HG02571 (cell line): ENCODE measurements around the gene CMTM4.
"Not testable (repeated sequence)": the region's sequence is repeated elsewhere in the genome, so short reads cannot be mapped to it uniquely, and the experiment has no call there.

Source experiments
- ATAC-seq: cut with Tn5 transposase; IDR thresholded peaks from one replicate; pipeline ENCODE4 v1.9.1; 2021; ENCODE audit warnings: mild to moderate bottlenecking, moderate library complexity; ENCODE audit not compliant: unreplicated experiment

CMTM4 gene

GRCh38 chr16:66705790-66706505, 9.4 kb upstream of the CMTM4 start:
- ATAC-seq, result no peak

GRCh38 chr16:66703406-66704215, 7.1 kb upstream of the CMTM4 start:
- ATAC-seq, result no peak

- ATAC-seq, result no peak
Measured at GRCh38 chr16:66701516-66701915, 5.0 kb upstream of the CMTM4 start.

GRCh38 chr16:66701026-66701425, 4.5 kb upstream of the CMTM4 start:
- ATAC-seq, result no peak

- no peak for ATAC-seq
Measured at GRCh38 chr16:66699898-66700297, 3.4 kb upstream of the CMTM4 start.

GRCh38 chr16:66698046-66698445, 1.5 kb upstream of the CMTM4 start:
- no peak for ATAC-seq

- ATAC-seq, result peak; percentile 39
Measured at GRCh38 chr16:66695935-66696668, 441 bp downstream of the CMTM4 start.

GRCh38 chr16:66695471-66695934, 1.0 kb downstream of the CMTM4 start:
- ATAC-seq, result no peak

- ATAC-seq, result no peak
Measured at GRCh38 chr16:66693149-66693548, 3.4 kb downstream of the CMTM4 start.

GRCh38 chr16:66692341-66692740, 4.2 kb downstream of the CMTM4 start:
- no peak for ATAC-seq

GRCh38 chr16:66691234-66691633, 5.3 kb downstream of the CMTM4 start:
- no peak for ATAC-seq

- ATAC-seq, result no peak
Measured at GRCh38 chr16:66690106-66690847, 6.3 kb downstream of the CMTM4 start.

- ATAC-seq, result no peak
Measured at GRCh38 chr16:66689282-66689681, 7.3 kb downstream of the CMTM4 start.

- no peak for ATAC-seq
Measured at GRCh38 chr16:66687906-66688625, 8.5 kb downstream of the CMTM4 start.

- not testable (repeated sequence) for ATAC-seq
Measured at GRCh38 chr16:66685501-66686115, 10.9 kb downstream of the CMTM4 start.

- no peak for ATAC-seq
Measured at GRCh38 chr16:66682271-66682670, 14.3 kb downstream of the CMTM4 start.

GRCh38 chr16:66681676-66682075, 14.9 kb downstream of the CMTM4 start:
- ATAC-seq, result no peak

GRCh38 chr16:66678337-66678736, 18.2 kb downstream of the CMTM4 start:
- no peak for ATAC-seq

GRCh38 chr16:66677836-66678235, 18.7 kb downstream of the CMTM4 start:
- ATAC-seq, result no peak

- no peak for ATAC-seq
Measured at GRCh38 chr16:66677179-66677578, 19.4 kb downstream of the CMTM4 start.
